DND-41 (cell line): ENCODE data around the gene PLXNA4.

Experiments used
- ATAC-seq: fragments of 200-7000 bp; cut with Tn5 transposase; 3 replicates; pipeline ENCODE4 v1.9.1; 2021; ENCODE audit warnings: low read depth; ENCODE audit not compliant: insufficient read depth
- DNase-seq: peaks from one replicate; pipeline ENCODE4 v3.0.0-alpha.2; 2020
- H2AFZ ChIP-seq: 2 replicates; pipeline ENCODE4 v1.6.0; 2012; ENCODE audit warnings: low read depth, low read length
- H3K27ac ChIP-seq: 2 replicates; pipeline ENCODE4 v1.5.1; 2012; ENCODE audit warnings: low read length, inconsistent platforms
- H3K27me3 ChIP-seq: fragments of 200-600 bp; sonication (generic); 2 replicates; pipeline ENCODE4 v1.6.0; 2012; ENCODE audit warnings: low read length, mild to moderate bottlenecking, inconsistent platforms; ENCODE audit not compliant: insufficient read depth, poor library complexity
- H3K36me3 ChIP-seq: 2 replicates; pipeline ENCODE4 v1.5.1; 2012; ENCODE audit warnings: low read length, inconsistent platforms; ENCODE audit not compliant: insufficient read depth
- H3K4me1 ChIP-seq: 2 replicates; pipeline ENCODE4 v1.5.1; 2012; ENCODE audit warnings: mild to moderate bottlenecking, low read length; ENCODE audit not compliant: insufficient read depth
- H3K4me2 ChIP-seq: 2 replicates; pipeline ENCODE4 v1.6.0; 2012; ENCODE audit warnings: mild to moderate bottlenecking, moderate library complexity, low read length, inconsistent platforms; ENCODE audit not compliant: insufficient read depth
- H3K4me3 ChIP-seq, 2 experiments: fragments of 200-600 bp in 1 of 2; shearing (Covaris generic) in 1 of 2; 2 replicates each; pipeline ENCODE4 v1.5.1; 2012 to 2016; ENCODE audit warnings: inconsistent platforms in 2 of 2, low read length in 2 of 2, mild to moderate bottlenecking in 2 of 2, low read depth in 1 of 2, moderate library complexity in 1 of 2
- H3K79me2 ChIP-seq: 2 replicates; pipeline ENCODE4 v1.6.0; 2012; ENCODE audit warnings: low read length, inconsistent platforms; ENCODE audit not compliant: insufficient read depth
- H3K9ac ChIP-seq: 2 replicates; pipeline ENCODE4 v1.6.0; 2012; ENCODE audit warnings: low read depth, mild to moderate bottlenecking, inconsistent platforms, low read length, moderate library complexity
- H3K9me3 ChIP-seq: 2 replicates; pipeline ENCODE4 v1.5.1; 2012; ENCODE audit warnings: low read length, moderate library complexity, mild to moderate bottlenecking, inconsistent platforms; ENCODE audit not compliant: insufficient read depth, severe bottlenecking
- H4K20me1 ChIP-seq: 2 replicates; pipeline ENCODE4 v1.6.0; 2012; ENCODE audit warnings: low read length; ENCODE audit not compliant: insufficient read depth
- CTCF ChIP-seq: IDR thresholded peaks from 2 replicates; pipeline ENCODE4 v1.5.1; 2012; ENCODE audit warnings: borderline replicate concordance, low read length, moderate library complexity, mild to moderate bottlenecking; ENCODE audit not compliant: poor library complexity, severe bottlenecking; ENCODE audit errors: extremely low read depth
- EZH2 ChIP-seq: IDR thresholded peaks from 3 replicates; pipeline ENCODE4 v1.6.1; 2012; ENCODE audit warnings: borderline replicate concordance, low read depth, mild to moderate bottlenecking, moderate library complexity, low read length, inconsistent platforms; ENCODE audit not compliant: severe bottlenecking

PLXNA4 gene

GRCh38 chr7:132269718-132270117 is 306.6 kb downstream of the PLXNA4 start:
- ATAC-seq (no peak), DNase-seq (no peak)
- Histone ChIP-seq H3K79me2 (no peaks in the 10 kb centered on the region), H3K27me3 (no peaks in the 10 kb centered on the region), H2AFZ (no peak overlapping the region), H3K4me2 (no peak overlapping the region), H3K4me1 (no peaks in the 10 kb centered on the region), H3K27ac (no peak overlapping the region), H3K4me3 (no peak overlapping the region), H3K36me3 (no peaks in the 10 kb centered on the region), H3K9me3 (no peaks in the 10 kb centered on the region), H4K20me1 (no peaks in the 10 kb centered on the region), H3K9ac (no peak overlapping the region)
- TF ChIP-seq CTCF (no peak), EZH2 (no peak)

- no peaks in the 10 kb centered on the region for H3K36me3 ChIP-seq
- H4K20me1 ChIP-seq = no peaks in the 10 kb centered on the region; the same call in 1 of the 2 replicates
- no peaks in the 10 kb centered on the region for H3K4me1 ChIP-seq
- no peaks in the 10 kb centered on the region for H3K79me2 ChIP-seq
- H2AFZ ChIP-seq = no peak overlapping the region
- ATAC-seq (no peak), DNase-seq (no peak)
- no peaks in the 10 kb centered on the region for H3K9me3 ChIP-seq
- no peaks in the 10 kb centered on the region for H3K27me3 ChIP-seq
- no peak overlapping the region for H3K9ac ChIP-seq
- H3K27ac ChIP-seq = no peak overlapping the region
- TF ChIP-seq EZH2 (no peak), CTCF (no peak)
- no peak overlapping the region for H3K4me3 ChIP-seq
- no peak overlapping the region for H3K4me2 ChIP-seq
Measured at GRCh38 chr7:132263151-132263550, 313.1 kb downstream of the PLXNA4 start.

- H3K9me3 ChIP-seq = no peaks in the 10 kb centered on the region
- no peak for TF ChIP-seq CTCF
- TF ChIP-seq EZH2 = no peak
- no peak overlapping the region for H3K4me2 ChIP-seq
- H2AFZ ChIP-seq = no peak overlapping the region
- no peak overlapping the region for H3K27ac ChIP-seq
- no peak overlapping the region for H3K9ac ChIP-seq
- H4K20me1 ChIP-seq = no peaks in the 10 kb centered on the region; the same call in 1 of the 2 replicates
- H3K4me3 ChIP-seq = no peak overlapping the region
- no peaks in the 10 kb centered on the region for H3K79me2 ChIP-seq
- no peaks in the 10 kb centered on the region for H3K36me3 ChIP-seq
- no peaks in the 10 kb centered on the region for H3K27me3 ChIP-seq
- no peak for ATAC-seq
- H3K4me1 ChIP-seq = no peaks in the 10 kb centered on the region
- DNase-seq = no peak
Measured at GRCh38 chr7:132262160-132262470, 314.2 kb downstream of the PLXNA4 start.
